ENCODE data around the gene SCG5.

Gene SCG5

GRCh38 chr15:32723171-32723948 is 81.8 kb downstream of the SCG5 start:
- no peak for DNase-seq (ENCODE audit: low read depth)

- no peak for DNase-seq (ENCODE audit: low read depth)
Observed at GRCh38 chr15:32729700-32730395, 88.3 kb downstream of the SCG5 start.

- DNase-seq (ENCODE audit: low read depth), result no peak
Observed at GRCh38 chr15:32730677-32731654, 89.5 kb downstream of the SCG5 start.

- DNase-seq (ENCODE audit: low read depth), result no peak
Observed at GRCh38 chr15:32732574-32733157, 91.2 kb downstream of the SCG5 start.

GRCh38 chr15:32733281-32733680 is 91.8 kb downstream of the SCG5 start:
- DNase-seq (ENCODE audit: low read depth), result no peak

GRCh38 chr15:32735989-32736700 is 94.6 kb downstream of the SCG5 start:
- DNase-seq (ENCODE audit: low read depth), result no peak

GRCh38 chr15:32736701-32737061 is 95.2 kb downstream of the SCG5 start:
- no peak for DNase-seq (ENCODE audit: low read depth)

- DNase-seq (ENCODE audit: low read depth), result no peak
Observed at GRCh38 chr15:32737304-32737703, 95.8 kb downstream of the SCG5 start.

GRCh38 chr15:32738666-32739065 is 97.2 kb downstream of the SCG5 start:
- DNase-seq (ENCODE audit: low read depth), result no peak

GRCh38 chr15:32739522-32740063 is 98.1 kb downstream of the SCG5 start:
- no peak for DNase-seq (ENCODE audit: low read depth)

GRCh38 chr15:32743411-32744140 is 102.1 kb downstream of the SCG5 start:
- DNase-seq (ENCODE audit: low read depth), result no peak

GRCh38 chr15:32746116-32746857 is 104.8 kb downstream of the SCG5 start:
- no peak for DNase-seq (ENCODE audit: low read depth)

Measured in activated T-cell treated with anti-CD3 and anti-CD28 coated beads for 24 hours (primary cell).